Spleen (tissue), 11 donors: Measurements from ENCODE around the gene SMOC2. TPM values are rescaled to one million over a fixed set of nuclear protein-coding genes. Genes with fewer than 3 reads are reported as not detected.
A peak's percentile ranks its signal among the peaks of the same experiment; 100 is the strongest.

Experiments used
- DNase-seq: peaks from one replicate; pipeline ENCODE4 v3.0.0-alpha.2; 2020
- H3K27ac ChIP-seq, 8 donors: fragments of 200-600 bp; sonication (generic) in 7 of 8; 1 replicate in 4 of 8; 2 replicates in 4 of 8; pipeline versions ENCODE4 v1.5.0 to v1.8.0; 2016 to 2021; ENCODE audit warnings: inconsistent platforms in 4 of 8, mild to moderate bottlenecking in 4 of 8, moderate library complexity in 1 of 8
- H3K27me3 ChIP-seq, 7 donors: fragments of 200-600 bp; sonication (generic) in 6 of 7; replicated peaks in 1 of 7; 1 replicate in 4 of 7; 2 replicates in 3 of 7; pipeline versions ENCODE4 v1.5.0 to v1.8.0; 2016 to 2021; ENCODE audit warnings: inconsistent platforms in 3 of 7, mild to moderate bottlenecking in 1 of 7
- H3K36me3 ChIP-seq, 6 donors: fragments of 200-600 bp; sonication (generic) in 5 of 6; 1 replicate in 4 of 6; 2 replicates in 2 of 6; pipeline versions ENCODE4 v1.5.0 to v1.8.0; 2016 to 2021; ENCODE audit warnings: inconsistent platforms in 2 of 6
- H3K4me1 ChIP-seq, 6 donors: fragments of 200-600 bp; sonication (generic) in 5 of 6; 1 replicate in 3 of 6; 2 replicates in 3 of 6; pipeline versions ENCODE4 v1.5.0 to v1.8.0; 2016 to 2021; ENCODE audit warnings: inconsistent platforms in 3 of 6
- H3K4me3 ChIP-seq, 8 donors: fragments of 200-600 bp; sonication (generic) in 7 of 8; 1 replicate in 4 of 8; 2 replicates in 4 of 8; pipeline versions ENCODE4 v1.5.0 to v1.8.0; 2016 to 2021; ENCODE audit warnings: inconsistent platforms in 4 of 8, mild to moderate bottlenecking in 4 of 8, moderate library complexity in 2 of 8
- H3K9me3 ChIP-seq, 8 donors: fragments of 200-600 bp; sonication (generic) in 7 of 8; 1 replicate in 4 of 8; 2 replicates in 4 of 8; pipeline versions ENCODE4 v1.5.0 to v1.8.0; 2016 to 2021; ENCODE audit warnings: inconsistent platforms in 4 of 8
- POLR2A ChIP-seq, 3 donors: fragments of 450-650 bp; IDR thresholded peaks; one replicate each; pipeline ENCODE4 v1.5.1; 2017; ENCODE audit warnings: antibody characterized with exemption in 3 of 3, mild to moderate bottlenecking in 1 of 3
- POLR2AphosphoS5 ChIP-seq, 3 donors: sonication (generic); formaldehyde crosslinking; IDR thresholded peaks; one replicate each; pipeline ENCODE4 v1.5.1; 2017; ENCODE audit warnings: antibody characterized with exemption in 3 of 3
- whole genome bisulfite sequencing, 5 donors: extraction: QIAGEN DNeasy Blood & Tissue Kit in 3 of 5; methylation state at CpG; one replicate each; pipeline versions ENCODE4 v1.1.5 to v1.1.7; 2013 to 2018; 5-methylcytosine and 5-hydroxymethylcytosine counted together
- intact Hi-C: fragments of 100-400 bp; cut with DNase I; formaldehyde crosslinking; loops from one replicate; pipeline ENCODE4 v1.15.0; 2023; ENCODE audit warnings: low total_unique reads
- polyA plus RNA-seq, 3 donors: library from polyadenylated mRNA; stranded (reverse); fragments of 200-250 nt; gene quantifications; one replicate each; pipeline ENCODE4 v1.2.1, GENCODE V29; 2013
- total RNA-seq, 7 donors: library from RNA; depleted of rRNA in 3 of 7; stranded (reverse); fragments of >200 nt in 3 of 7; fragmentation: NEBNext Ultra II Directional in 4 of 7; extraction: Animal tissue kit (Norgen Biotek cat#: 25700) in 4 of 7; gene quantifications; one replicate each; pipeline versions ENCODE4 v1.1.0 to v1.2.1, GENCODE V29; 2016 to 2021
- TF ChIP-seq, protein P1 (sequence below), 11 experiments: fragments of 200-600 bp in 7 of 11; fragments of 450-650 bp in 4 of 11; sonication (generic) in 4 of 11; IDR thresholded peaks in 8 of 11; conservative IDR thresholded peaks in 3 of 11; 1 replicate in 7 of 11; 2 replicates in 4 of 11; pipeline versions ENCODE4 v1.4.0 to v1.8.0; 2016 to 2021; ENCODE audit warnings: antibody characterized with exemption in 11 of 11, inconsistent platforms in 4 of 11, mild to moderate bottlenecking in 1 of 11
- donor health status: healthy with polysubstance abuse.
- donor health status: DM: no; HTN: no; CAD: no; lungs with moderate emphysema.
- donor health status: DM: no; HTN: no; CAD: no.
- donor health status: Bipolar disorder and iron deficiency.
- donor health status: healthy.
- donor health status: DM: no; HTN: no; CAD: no.
- donor health status: DM: yes; HTN: yes; CAD: no.

SMOC2 gene
- total and polyA plus RNA-seq, 10 donors: 0.94 to 7.6 (median 1.8) TPM

DNA sequence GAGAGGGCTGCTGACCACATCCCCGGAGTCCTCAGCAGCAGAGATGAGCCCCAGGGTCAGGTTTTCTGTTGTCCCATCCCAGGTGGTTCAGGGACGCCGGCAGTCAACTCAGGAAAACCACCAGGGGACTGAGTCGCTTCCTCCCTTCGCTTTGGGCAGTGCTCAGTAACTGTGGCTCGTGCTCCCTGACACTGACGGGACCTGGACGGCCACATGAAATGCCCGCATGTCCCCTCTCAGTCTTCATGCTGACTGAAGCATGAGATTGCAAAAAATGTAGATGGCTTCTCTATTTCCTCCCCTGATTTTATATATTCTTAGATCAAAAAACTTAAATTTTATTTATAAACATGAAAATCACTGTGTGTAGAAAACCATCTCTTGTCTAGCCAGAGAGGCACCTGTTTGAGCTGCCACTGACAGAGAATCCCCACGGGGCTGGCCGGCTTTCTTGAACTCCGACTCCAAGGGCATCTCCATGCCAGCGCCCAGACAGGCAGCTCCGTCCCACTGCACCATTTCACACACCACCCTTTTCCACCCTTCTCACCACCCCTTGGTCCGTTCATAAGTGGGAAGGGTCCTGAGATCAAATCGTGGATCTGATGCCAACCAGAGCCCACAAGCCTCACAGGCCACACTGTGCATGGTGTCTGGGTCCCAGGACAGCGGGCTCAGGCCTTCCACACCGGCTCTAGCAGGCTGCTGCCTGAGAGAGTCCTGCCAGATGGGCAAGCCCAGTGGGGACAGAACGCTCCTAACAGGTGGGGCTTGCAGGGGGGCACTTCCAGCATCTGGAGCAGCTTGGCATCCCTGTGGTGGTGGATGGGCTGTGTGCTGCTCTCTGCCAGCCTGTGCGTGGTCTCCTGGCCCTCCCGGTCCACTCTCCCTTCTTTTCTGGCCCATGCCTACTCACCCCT is 98.2 kb downstream of the SMOC2 start:
- no peaks in the 10 kb centered on the region for H3K36me3 ChIP-seq
- WGBS, 5 donors: 56 to 73% (median 66%) methylated on average over 17 to 21 of the region's 21 CpGs
- H3K4me1 ChIP-seq: no peaks in the 10 kb centered on the region
- H3K27me3 ChIP-seq: peaks cover 0 to 26% (median 0%) of the 10 kb centered on the region in 7 donors
- TF ChIP-seq, protein P1, sequence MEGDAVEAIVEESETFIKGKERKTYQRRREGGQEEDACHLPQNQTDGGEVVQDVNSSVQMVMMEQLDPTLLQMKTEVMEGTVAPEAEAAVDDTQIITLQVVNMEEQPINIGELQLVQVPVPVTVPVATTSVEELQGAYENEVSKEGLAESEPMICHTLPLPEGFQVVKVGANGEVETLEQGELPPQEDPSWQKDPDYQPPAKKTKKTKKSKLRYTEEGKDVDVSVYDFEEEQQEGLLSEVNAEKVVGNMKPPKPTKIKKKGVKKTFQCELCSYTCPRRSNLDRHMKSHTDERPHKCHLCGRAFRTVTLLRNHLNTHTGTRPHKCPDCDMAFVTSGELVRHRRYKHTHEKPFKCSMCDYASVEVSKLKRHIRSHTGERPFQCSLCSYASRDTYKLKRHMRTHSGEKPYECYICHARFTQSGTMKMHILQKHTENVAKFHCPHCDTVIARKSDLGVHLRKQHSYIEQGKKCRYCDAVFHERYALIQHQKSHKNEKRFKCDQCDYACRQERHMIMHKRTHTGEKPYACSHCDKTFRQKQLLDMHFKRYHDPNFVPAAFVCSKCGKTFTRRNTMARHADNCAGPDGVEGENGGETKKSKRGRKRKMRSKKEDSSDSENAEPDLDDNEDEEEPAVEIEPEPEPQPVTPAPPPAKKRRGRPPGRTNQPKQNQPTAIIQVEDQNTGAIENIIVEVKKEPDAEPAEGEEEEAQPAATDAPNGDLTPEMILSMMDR (IDR thresholded peaks at IDR 0.05 in 8 of 11, conservative IDR thresholded peaks at IDR 0.05 in 3 of 11): no peak
- no peak for TF ChIP-seq POLR2A (IDR thresholded peaks at IDR 0.05)
- no peak for TF ChIP-seq POLR2AphosphoS5 (IDR thresholded peaks at IDR 0.05)
- intact Hi-C loops: no loop called here
- H3K9me3 ChIP-seq: no peaks in the 10 kb centered on the region
- H3K27ac ChIP-seq: no peak overlapping the region
- DNase-seq: no peak
- H3K4me3 ChIP-seq: no peak overlapping the region

DNA sequence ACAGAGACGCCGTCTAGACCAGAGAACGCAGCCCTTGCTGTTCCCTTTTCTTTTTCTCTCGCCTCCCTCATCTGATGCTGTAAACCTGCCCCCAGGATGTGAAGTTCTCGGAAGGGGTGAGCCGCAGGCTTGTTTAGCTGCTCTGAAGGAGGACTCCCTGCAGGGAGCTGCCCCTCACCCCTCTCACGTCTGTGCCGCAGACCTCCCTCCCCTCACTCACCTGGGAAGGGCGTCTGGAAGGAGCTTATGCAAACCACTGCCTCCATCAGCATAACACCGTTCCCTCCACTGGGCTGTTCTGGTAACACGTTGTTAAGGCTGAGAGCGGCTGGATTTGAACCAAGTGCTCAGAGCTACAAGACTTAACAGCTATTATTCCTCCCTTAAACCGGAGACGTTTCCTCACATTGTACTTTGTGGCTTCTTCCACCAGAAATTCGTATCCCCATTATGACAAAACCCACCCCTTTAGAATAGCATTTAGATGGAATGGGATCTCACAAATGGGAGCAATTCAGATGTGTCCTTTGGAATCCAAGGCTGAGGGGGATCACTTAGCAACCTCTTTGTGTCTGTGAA is 99.8 kb downstream of the SMOC2 start:
- Histone ChIP-seq H3K27me3 (peaks cover 0 to 26% (median 0%) of the 10 kb centered on the region in 7 donors), H3K9me3 (no peaks in the 10 kb centered on the region), H3K27ac (no peak overlapping the region), H3K4me3 (no peak overlapping the region), H3K4me1 (no peaks in the 10 kb centered on the region), H3K36me3 (no peaks in the 10 kb centered on the region)
- 42 to 49% (median 47%) methylated on average over 15 of the region's 15 CpGs for WGBS, 5 donors
- intact Hi-C loops: no loop called here
- TF ChIP-seq POLR2AphosphoS5 (IDR thresholded peaks at IDR 0.05) (no peak), POLR2A (IDR thresholded peaks at IDR 0.05) (no peak)
- TF ChIP-seq, protein P1 (IDR thresholded peaks at IDR 0.05 in 8 of 11, conservative IDR thresholded peaks at IDR 0.05 in 3 of 11): no peak
- DNase-seq: peak; percentile 37

GRCh38 chr6:168541307-168541706 is 100.3 kb downstream of the SMOC2 start:
- 67 to 86% (median 76%) methylated on average over 4 of the region's 4 CpGs for WGBS, 5 donors
- H3K4me1 ChIP-seq: no peaks in the 10 kb centered on the region
- no peak overlapping the region for H3K4me3 ChIP-seq
- no peak for DNase-seq
- H3K27me3 ChIP-seq: peaks cover 0 to 26% (median 0%) of the 10 kb centered on the region in 7 donors
- intact Hi-C loops: no loop called here
- no peaks in the 10 kb centered on the region for H3K9me3 ChIP-seq
- TF ChIP-seq POLR2AphosphoS5 (IDR thresholded peaks at IDR 0.05): no peak
- no peak for TF ChIP-seq POLR2A (IDR thresholded peaks at IDR 0.05)
- TF ChIP-seq, protein P1 (IDR thresholded peaks at IDR 0.05 in 8 of 11, conservative IDR thresholded peaks at IDR 0.05 in 3 of 11): no peak
- H3K27ac ChIP-seq: no peak overlapping the region
- no peaks in the 10 kb centered on the region for H3K36me3 ChIP-seq

DNA sequence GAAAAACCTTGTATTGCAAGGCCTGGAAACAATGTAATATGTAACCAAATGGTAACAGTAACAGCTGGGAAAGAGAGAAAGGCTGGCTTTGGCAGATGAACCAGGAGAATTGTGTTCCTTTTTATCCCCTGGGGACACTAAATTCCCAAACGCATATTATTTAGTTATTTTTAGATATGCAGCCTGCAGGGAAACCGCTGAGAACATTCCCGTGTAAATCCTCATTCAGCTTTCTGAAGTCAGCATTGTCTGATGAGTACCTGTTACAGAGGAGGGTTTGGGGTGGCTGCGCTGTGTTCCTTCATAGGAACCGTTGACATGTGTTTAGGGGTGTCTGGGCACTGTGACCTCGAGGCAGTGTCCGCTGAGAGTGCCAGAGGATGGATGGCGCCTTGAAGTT is 101.3 kb downstream of the SMOC2 start:
- Histone ChIP-seq H3K9me3 (no peaks in the 10 kb centered on the region), H3K4me1 (no peaks in the 10 kb centered on the region), H3K27ac (no peak overlapping the region), H3K4me3 (no peak overlapping the region), H3K36me3 (no peaks in the 10 kb centered on the region), H3K27me3 (peaks cover 0 to 26% (median 0%) of the 10 kb centered on the region in 7 donors)
- 65 to 73% (median 71%) methylated on average over 8 of the region's 8 CpGs for WGBS, 5 donors
- intact Hi-C loops: no loop called here
- DNase-seq: no peak
- TF ChIP-seq, protein P1 (IDR thresholded peaks at IDR 0.05 in 8 of 11, conservative IDR thresholded peaks at IDR 0.05 in 3 of 11): no peak
- TF ChIP-seq POLR2AphosphoS5 (IDR thresholded peaks at IDR 0.05) (no peak), POLR2A (IDR thresholded peaks at IDR 0.05) (no peak)
